Measurements from ENCODE around the gene TRIM28. TPM values are rescaled to one million over a fixed set of nuclear protein-coding genes. Genes with fewer than 3 reads are reported as not detected.

Gene TRIM28
- total and polyA plus RNA-seq, 9 of the 15 experiments (the other 6 are each of a cell fraction or from before 2014, with no cell fraction given): 12.1 to 797 (median 490) TPM

DNA sequence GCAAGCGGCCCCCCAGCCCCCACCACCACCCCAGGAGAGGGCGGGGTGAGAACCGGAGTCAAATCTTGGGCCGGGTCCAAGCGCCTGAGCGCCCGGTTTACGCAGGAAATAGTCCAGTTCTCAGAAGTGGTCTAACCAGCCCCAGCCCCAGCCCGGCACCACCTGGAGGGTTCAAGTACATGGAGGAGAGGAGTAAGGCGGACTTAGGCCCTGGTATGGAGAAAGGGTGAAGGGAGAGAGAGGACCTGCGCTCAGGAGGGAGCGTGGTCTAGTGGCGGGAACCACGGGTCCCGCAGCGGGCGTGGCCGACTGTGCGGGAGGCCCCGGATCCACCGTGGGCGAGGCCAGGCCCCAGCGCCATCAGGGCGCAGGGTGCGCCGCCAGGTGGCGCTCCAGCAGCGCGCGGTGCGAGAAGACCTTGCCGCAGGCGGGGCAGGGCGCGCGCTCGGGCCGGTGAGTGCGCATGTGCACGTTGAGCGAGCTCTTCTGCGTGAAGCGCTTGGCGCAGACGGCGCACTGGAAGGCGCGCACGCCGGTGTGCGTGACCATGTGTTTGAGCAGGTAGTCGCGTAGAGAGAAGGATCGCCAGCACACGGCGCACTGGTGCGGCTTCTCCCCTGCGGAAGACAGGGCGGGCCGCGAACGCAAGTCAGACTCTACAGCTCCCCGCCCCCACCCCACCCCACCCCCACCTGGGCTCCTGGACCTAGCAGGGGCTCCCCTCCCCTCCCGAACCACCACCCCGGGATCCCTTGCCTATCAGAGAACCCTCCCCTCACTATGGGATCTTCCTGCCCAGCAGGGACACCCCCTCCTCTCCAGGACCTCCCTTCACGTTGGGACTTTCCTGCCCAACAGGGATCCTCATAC lies 29.9 kb upstream of the TRIM28 start (continued):
- TF ChIP-seq GATA2 (CRISPR knock-in tag; IDR thresholded peaks at IDR 0.05) (no peak), TOE1 (IDR thresholded peaks at IDR 0.05; ENCODE audit: borderline replicate concordance) (peak; percentile 24; the same call in 1 of the 2 replicates), TOE1 (CRISPR knock-in tag; IDR thresholded peaks at IDR 0.05; ENCODE audit: borderline replicate concordance, low read depth) (no peak), CHCHD3 (CRISPR knock-in tag; IDR thresholded peaks at IDR 0.05) (no peak), BMI1 (IDR thresholded peaks at IDR 0.05; ENCODE audit: low read length) (no peak), ZNF224 (CRISPR knock-in tag; IDR thresholded peaks at IDR 0.05) (no peak), KDM5B (IDR thresholded peaks at IDR 0.05; ENCODE audit: insufficient replicate concordance, low read depth, low read length) (peak; percentile 71), RBM17 (IDR thresholded peaks at IDR 0.05; ENCODE audit: borderline replicate concordance, low read depth, low read length) (no peak), RB1 (IDR thresholded peaks at IDR 0.05; ENCODE audit: low read depth) (peak; percentile 98), ZNF696 (CRISPR knock-in tag; conservative IDR thresholded peaks at IDR 0.05) (no peak), GATAD2A (IDR thresholded peaks at IDR 0.05) (peak; percentile 63; the same call in 1 of the 2 replicates), TCFL5 (CRISPR knock-in tag; conservative IDR thresholded peaks at IDR 0.05) (no peak), FUS (optimal IDR thresholded peaks at IDR 0.05; ENCODE audit: low read depth, low read length) (peak; percentile 82), SMARCA5 (IDR thresholded peaks at IDR 0.05) (no peak), HMGN3 (IDR thresholded peaks at IDR 0.05; ENCODE audit: borderline replicate concordance, extremely low read depth, insufficient read length, low read depth, low read length) (peak; percentile 86), ZNF12 (CRISPR knock-in tag; IDR thresholded peaks at IDR 0.05) (no peak), SPI1 (IDR thresholded peaks at IDR 0.05; ENCODE audit: borderline replicate concordance, low read depth, low read length) (no peak), HMG20A (CRISPR knock-in tag; conservative IDR thresholded peaks at IDR 0.05) (no peak), HDAC8 (tag; IDR thresholded peaks at IDR 0.05) (no peak), CHD1 (IDR thresholded peaks at IDR 0.05; ENCODE audit: low read length) (no peak), ZNF140 (CRISPR knock-in tag; IDR thresholded peaks at IDR 0.05) (no peak)
- TF ChIP-seq, protein P1, sequence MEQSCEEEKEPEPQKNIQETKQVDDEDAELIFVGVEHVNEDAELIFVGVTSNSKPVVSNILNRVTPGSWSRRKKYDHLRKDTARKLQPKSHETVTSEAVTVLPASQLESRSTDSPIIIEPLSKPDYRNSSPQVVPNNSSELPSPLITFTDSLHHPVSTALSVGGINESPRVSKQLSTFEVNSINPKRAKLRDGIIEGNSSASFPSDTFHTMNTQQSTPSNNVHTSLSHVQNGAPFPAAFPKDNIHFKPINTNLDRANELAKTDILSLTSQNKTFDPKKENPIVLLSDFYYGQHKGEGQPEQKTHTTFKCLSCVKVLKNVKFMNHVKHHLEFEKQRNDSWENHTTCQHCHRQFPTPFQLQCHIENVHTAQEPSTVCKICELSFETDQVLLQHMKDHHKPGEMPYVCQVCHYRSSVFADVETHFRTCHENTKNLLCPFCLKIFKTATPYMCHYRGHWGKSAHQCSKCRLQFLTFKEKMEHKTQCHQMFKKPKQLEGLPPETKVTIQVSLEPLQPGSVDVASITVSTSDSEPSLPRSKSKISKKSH (CRISPR knock-in tag; IDR thresholded peaks at IDR 0.05): no peak
- TF ChIP-seq, protein P2, sequence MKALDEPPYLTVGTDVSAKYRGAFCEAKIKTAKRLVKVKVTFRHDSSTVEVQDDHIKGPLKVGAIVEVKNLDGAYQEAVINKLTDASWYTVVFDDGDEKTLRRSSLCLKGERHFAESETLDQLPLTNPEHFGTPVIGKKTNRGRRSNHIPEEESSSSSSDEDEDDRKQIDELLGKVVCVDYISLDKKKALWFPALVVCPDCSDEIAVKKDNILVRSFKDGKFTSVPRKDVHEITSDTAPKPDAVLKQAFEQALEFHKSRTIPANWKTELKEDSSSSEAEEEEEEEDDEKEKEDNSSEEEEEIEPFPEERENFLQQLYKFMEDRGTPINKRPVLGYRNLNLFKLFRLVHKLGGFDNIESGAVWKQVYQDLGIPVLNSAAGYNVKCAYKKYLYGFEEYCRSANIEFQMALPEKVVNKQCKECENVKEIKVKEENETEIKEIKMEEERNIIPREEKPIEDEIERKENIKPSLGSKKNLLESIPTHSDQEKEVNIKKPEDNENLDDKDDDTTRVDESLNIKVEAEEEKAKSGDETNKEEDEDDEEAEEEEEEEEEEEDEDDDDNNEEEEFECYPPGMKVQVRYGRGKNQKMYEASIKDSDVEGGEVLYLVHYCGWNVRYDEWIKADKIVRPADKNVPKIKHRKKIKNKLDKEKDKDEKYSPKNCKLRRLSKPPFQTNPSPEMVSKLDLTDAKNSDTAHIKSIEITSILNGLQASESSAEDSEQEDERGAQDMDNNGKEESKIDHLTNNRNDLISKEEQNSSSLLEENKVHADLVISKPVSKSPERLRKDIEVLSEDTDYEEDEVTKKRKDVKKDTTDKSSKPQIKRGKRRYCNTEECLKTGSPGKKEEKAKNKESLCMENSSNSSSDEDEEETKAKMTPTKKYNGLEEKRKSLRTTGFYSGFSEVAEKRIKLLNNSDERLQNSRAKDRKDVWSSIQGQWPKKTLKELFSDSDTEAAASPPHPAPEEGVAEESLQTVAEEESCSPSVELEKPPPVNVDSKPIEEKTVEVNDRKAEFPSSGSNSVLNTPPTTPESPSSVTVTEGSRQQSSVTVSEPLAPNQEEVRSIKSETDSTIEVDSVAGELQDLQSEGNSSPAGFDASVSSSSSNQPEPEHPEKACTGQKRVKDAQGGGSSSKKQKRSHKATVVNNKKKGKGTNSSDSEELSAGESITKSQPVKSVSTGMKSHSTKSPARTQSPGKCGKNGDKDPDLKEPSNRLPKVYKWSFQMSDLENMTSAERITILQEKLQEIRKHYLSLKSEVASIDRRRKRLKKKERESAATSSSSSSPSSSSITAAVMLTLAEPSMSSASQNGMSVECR (CRISPR knock-in tag; IDR thresholded peaks at IDR 0.05): peak; percentile 55

Data from K562 (cell line).